ENCODE results near the gene GSG1.
"Not testable (repeated sequence)": the region's sequence is repeated elsewhere in the genome, so short reads cannot be mapped to it uniquely, and the experiment has no call there.

The GSG1 gene

GRCh38 chr12:13073173-13073572 is 30.3 kb downstream of the GSG1 start:
- DNase-seq (ENCODE audit: low read depth, low spot score) = no peak

GRCh38 chr12:13071305-13072280 is 31.9 kb downstream of the GSG1 start:
- DNase-seq (ENCODE audit: low read depth, low spot score) = no peak
- no peak overlapping the region for H3K4me3 ChIP-seq (ENCODE audit: low read length)

More at GRCh38 chr12:13073173-13073572, 30.3 kb downstream of the GSG1 start:
- H3K4me3 ChIP-seq (ENCODE audit: low read length) = no peak overlapping the region

- DNase-seq (ENCODE audit: low read depth, low spot score) = no peak
- H3K4me3 ChIP-seq (ENCODE audit: low read length) = no peak overlapping the region
Measured at GRCh38 chr12:13069380-13069779, 34.1 kb downstream of the GSG1 start.

- no peak overlapping the region for H3K4me3 ChIP-seq (ENCODE audit: low read length)
- DNase-seq (ENCODE audit: low read depth, low spot score) = peak; percentile 20
Measured at GRCh38 chr12:13067322-13067721, 36.1 kb downstream of the GSG1 start.

- no peak overlapping the region for H3K4me3 ChIP-seq (ENCODE audit: low read length)
- no peak for DNase-seq (ENCODE audit: low read depth, low spot score)
Measured at GRCh38 chr12:13066459-13066858, 37.0 kb downstream of the GSG1 start.

GRCh38 chr12:13066014-13066413 is 37.5 kb downstream of the GSG1 start:
- no peak overlapping the region for H3K4me3 ChIP-seq (ENCODE audit: low read length)
- DNase-seq (ENCODE audit: low read depth, low spot score) = no peak

- no peak overlapping the region for H3K4me3 ChIP-seq (ENCODE audit: low read length)
- no peak for DNase-seq (ENCODE audit: low read depth, low spot score)
Measured at GRCh38 chr12:13062669-13063068, 40.8 kb downstream of the GSG1 start.

- no peak for DNase-seq (ENCODE audit: low read depth, low spot score)
- H3K4me3 ChIP-seq (ENCODE audit: low read length) = no peak overlapping the region
Measured at GRCh38 chr12:13061377-13061776, 42.1 kb downstream of the GSG1 start.

GRCh38 chr12:13060581-13060980 is 42.9 kb downstream of the GSG1 start:
- no peak for DNase-seq (ENCODE audit: low read depth, low spot score)
- no peak overlapping the region for H3K4me3 ChIP-seq (ENCODE audit: low read length)

- DNase-seq (ENCODE audit: low read depth, low spot score); H3K4me3 ChIP-seq (ENCODE audit: low read length): not testable (repeated sequence)
Measured at GRCh38 chr12:13053617-13054016, 49.9 kb downstream of the GSG1 start.

GRCh38 chr12:13052421-13052820 is 51.0 kb downstream of the GSG1 start:
- no peak for DNase-seq (ENCODE audit: low read depth, low spot score)
- no peak overlapping the region for H3K4me3 ChIP-seq (ENCODE audit: low read length)

- DNase-seq (ENCODE audit: low read depth, low spot score) = no peak
- no peak overlapping the region for H3K4me3 ChIP-seq (ENCODE audit: low read length)
Measured at GRCh38 chr12:13049816-13050215, 53.7 kb downstream of the GSG1 start.

GRCh38 chr12:13046964-13047363 is 56.5 kb downstream of the GSG1 start:
- no peak for DNase-seq (ENCODE audit: low read depth, low spot score)

GRCh38 chr12:13045816-13046215 is 57.7 kb downstream of the GSG1 start:
- no peak overlapping the region for H3K4me3 ChIP-seq (ENCODE audit: low read length)
- DNase-seq (ENCODE audit: low read depth, low spot score) = no peak

More at GRCh38 chr12:13046964-13047363, 56.5 kb downstream of the GSG1 start:
- no peak overlapping the region for H3K4me3 ChIP-seq (ENCODE audit: low read length)

- peak overlapping the region; percentile 81 for H3K4me3 ChIP-seq (ENCODE audit: low read length)
- DNase-seq (ENCODE audit: low read depth, low spot score) = no peak
Measured at GRCh38 chr12:13044906-13045299, 58.6 kb downstream of the GSG1 start.

- DNase-seq (ENCODE audit: low read depth, low spot score) = peak; percentile 40
- peak within 1 kb of the TSS; percentile 81 for H3K4me3 ChIP-seq (ENCODE audit: low read length)
Measured at GRCh38 chr12:13044002-13044905, 59.2 kb downstream of the GSG1 start, which contains the start of gene FAM234B. Gene FAM234B, plus strand, starts transcription at chr12:13044381. Its CDS starts 23 bp downstream, at chr12:13044404.

- H3K4me3 ChIP-seq (ENCODE audit: low read length) = no peak overlapping the region
- DNase-seq (ENCODE audit: low read depth, low spot score) = no peak
Measured at GRCh38 chr12:13042666-13043230, 60.7 kb downstream of the GSG1 start.

- no peak overlapping the region for H3K4me3 ChIP-seq (ENCODE audit: low read length)
- no peak for DNase-seq (ENCODE audit: low read depth, low spot score)
Measured at GRCh38 chr12:13041224-13041623, 62.2 kb downstream of the GSG1 start.

- no peak overlapping the region for H3K4me3 ChIP-seq (ENCODE audit: low read length)
- no peak for DNase-seq (ENCODE audit: low read depth, low spot score)
Measured at GRCh38 chr12:13039328-13039956, 64.0 kb downstream of the GSG1 start.
